ENCODE measurements around the gene RPRD2. TPM values are rescaled to one million over a fixed set of nuclear protein-coding genes. Genes with fewer than 3 reads are reported as not detected.

RPRD2 gene
- total RNA-seq, 4 donors from 2014 or later: 18.2 to 23.1 (median 21.1) TPM

DNA sequence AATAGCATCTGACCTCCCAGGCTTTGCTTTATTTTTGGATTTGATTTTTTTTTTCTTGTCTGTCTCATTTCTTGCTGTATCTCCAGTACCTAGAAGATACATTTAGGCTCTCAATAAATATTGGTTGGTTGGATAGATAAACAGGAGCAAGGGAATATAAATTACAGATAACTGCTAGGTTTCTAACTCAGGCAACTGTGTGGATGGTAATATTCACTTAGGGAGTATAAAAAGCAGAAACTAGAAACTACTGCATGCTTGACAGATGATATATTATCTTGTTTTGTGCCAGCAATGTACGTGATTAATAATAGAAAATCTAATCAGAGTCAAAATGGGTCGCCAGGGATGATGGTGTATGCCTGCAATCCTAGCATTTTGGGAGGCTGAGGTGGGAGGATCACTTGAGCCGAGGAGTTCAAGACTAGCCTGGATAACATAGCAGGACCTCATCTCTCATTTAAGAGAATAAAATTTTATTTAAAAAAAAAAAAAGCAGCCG lies 92.2 kb downstream of the RPRD2 start:
- TF ChIP-seq POLR2A (IDR thresholded peaks at IDR 0.05): no peak
- TF ChIP-seq, protein P1, sequence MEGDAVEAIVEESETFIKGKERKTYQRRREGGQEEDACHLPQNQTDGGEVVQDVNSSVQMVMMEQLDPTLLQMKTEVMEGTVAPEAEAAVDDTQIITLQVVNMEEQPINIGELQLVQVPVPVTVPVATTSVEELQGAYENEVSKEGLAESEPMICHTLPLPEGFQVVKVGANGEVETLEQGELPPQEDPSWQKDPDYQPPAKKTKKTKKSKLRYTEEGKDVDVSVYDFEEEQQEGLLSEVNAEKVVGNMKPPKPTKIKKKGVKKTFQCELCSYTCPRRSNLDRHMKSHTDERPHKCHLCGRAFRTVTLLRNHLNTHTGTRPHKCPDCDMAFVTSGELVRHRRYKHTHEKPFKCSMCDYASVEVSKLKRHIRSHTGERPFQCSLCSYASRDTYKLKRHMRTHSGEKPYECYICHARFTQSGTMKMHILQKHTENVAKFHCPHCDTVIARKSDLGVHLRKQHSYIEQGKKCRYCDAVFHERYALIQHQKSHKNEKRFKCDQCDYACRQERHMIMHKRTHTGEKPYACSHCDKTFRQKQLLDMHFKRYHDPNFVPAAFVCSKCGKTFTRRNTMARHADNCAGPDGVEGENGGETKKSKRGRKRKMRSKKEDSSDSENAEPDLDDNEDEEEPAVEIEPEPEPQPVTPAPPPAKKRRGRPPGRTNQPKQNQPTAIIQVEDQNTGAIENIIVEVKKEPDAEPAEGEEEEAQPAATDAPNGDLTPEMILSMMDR (IDR thresholded peaks at IDR 0.05): no peak
- intact Hi-C loops (cut with DNase I; ENCODE audit: low total_unique reads): no loop called here
- no peak for DNase-seq (ENCODE audit: low spot score in 2 of 2)
- H3K4me3 ChIP-seq (ENCODE audit: low read depth, poor library complexity, severe bottlenecking): no peak overlapping the region
- WGBS, 2 donors: 74 to 83% methylated on average over 4 of the region's 4 CpGs

GRCh38 chr1:150464422-150464826 lies 100.5 kb downstream of the RPRD2 start:
- intact Hi-C loops (cut with DNase I; ENCODE audit: low total_unique reads): no loop called here
- no peak overlapping the region for H3K4me3 ChIP-seq (ENCODE audit: low read depth, poor library complexity, severe bottlenecking)
- DNase-seq (ENCODE audit: low spot score in 2 of 2): peak in 1 of 2 donors; percentile 85
- 36 to 41% methylated on average over 4 of the region's 4 CpGs for WGBS, 2 donors
- TF ChIP-seq POLR2A (IDR thresholded peaks at IDR 0.05): no peak
- TF ChIP-seq, protein P1 (IDR thresholded peaks at IDR 0.05): no peak

DNA sequence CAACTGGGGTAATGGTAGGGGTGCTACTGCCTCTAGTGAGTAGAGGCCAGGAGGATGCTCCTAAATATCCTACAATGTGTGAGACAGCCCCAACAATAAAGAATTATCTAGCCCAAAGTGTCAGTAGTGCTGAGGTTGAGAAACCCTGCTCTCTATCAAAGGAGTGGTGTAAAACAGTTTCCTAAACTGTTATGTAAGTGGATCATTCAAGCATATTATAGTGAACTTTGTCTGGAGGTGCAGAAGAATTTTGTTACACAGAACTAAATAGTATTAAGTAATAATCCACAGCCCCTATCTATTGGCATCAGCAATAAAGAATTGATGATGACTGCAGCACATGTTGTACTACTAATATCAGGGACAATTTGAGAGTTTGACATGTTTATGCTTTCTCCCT lies 103.0 kb downstream of the RPRD2 start:
- TF ChIP-seq, protein P1 (IDR thresholded peaks at IDR 0.05): no peak
- TF ChIP-seq POLR2A (IDR thresholded peaks at IDR 0.05): no peak
- no peak for DNase-seq (ENCODE audit: low spot score in 2 of 2)
- H3K4me3 ChIP-seq (ENCODE audit: low read depth, poor library complexity, severe bottlenecking): no peak overlapping the region
- intact Hi-C loops (cut with DNase I; ENCODE audit: low total_unique reads): no loop called here

DNA sequence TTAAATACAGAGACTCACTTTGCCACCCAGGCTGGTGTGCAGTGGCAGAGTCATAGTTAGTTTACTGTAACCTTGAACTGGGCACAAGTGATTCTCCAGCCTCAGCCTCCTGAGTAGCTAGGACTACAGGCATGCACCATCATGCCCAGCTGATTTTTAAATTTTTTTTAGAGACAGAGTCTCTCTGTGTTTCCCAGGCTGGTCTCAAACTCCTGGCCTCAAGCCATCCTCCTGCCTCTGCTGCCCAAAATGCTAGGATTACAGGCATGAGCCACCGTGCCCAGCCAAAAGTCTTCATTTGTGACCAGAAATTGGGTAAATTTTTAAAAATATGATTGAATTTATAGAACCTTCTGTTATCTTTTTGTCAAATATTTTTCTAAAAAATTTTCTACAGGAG lies 105.3 kb downstream of the RPRD2 start:
- intact Hi-C loops (cut with DNase I; ENCODE audit: low total_unique reads): no loop called here
- no peak for TF ChIP-seq POLR2A (IDR thresholded peaks at IDR 0.05)
- TF ChIP-seq, protein P1 (IDR thresholded peaks at IDR 0.05): no peak
- peak in 1 of 2 donors; percentile 77 for DNase-seq (ENCODE audit: low spot score in 2 of 2)
- no peak overlapping the region for H3K4me3 ChIP-seq (ENCODE audit: low read depth, poor library complexity, severe bottlenecking)
- 59 to 60% methylated on average over 1 of the region's 1 CpG for WGBS, 2 donors

- no peak overlapping the region for H3K4me3 ChIP-seq (ENCODE audit: low read depth, poor library complexity, severe bottlenecking)
- intact Hi-C loops (cut with DNase I; ENCODE audit: low total_unique reads): no loop called here
- TF ChIP-seq POLR2A (IDR thresholded peaks at IDR 0.05): no peak
- TF ChIP-seq, protein P1 (IDR thresholded peaks at IDR 0.05): no peak
- 91 to 93% methylated on average over 10 of the region's 10 CpGs for WGBS, 2 donors
- peak in 1 of 2 donors; percentile 56 for DNase-seq (ENCODE audit: low spot score in 2 of 2)
Measured at GRCh38 chr1:150472601-150473200, 108.8 kb downstream of the RPRD2 start.

GRCh38 chr1:150473659-150474058 lies 109.7 kb downstream of the RPRD2 start:
- intact Hi-C loops (cut with DNase I; ENCODE audit: low total_unique reads): no loop called here
- no peak for TF ChIP-seq POLR2A (IDR thresholded peaks at IDR 0.05)
- DNase-seq (ENCODE audit: low spot score in 2 of 2): peak in 1 of 2 donors; percentile 18
- no peak overlapping the region for H3K4me3 ChIP-seq (ENCODE audit: low read depth, poor library complexity, severe bottlenecking)
- 69 to 83% methylated on average over 4 of the region's 4 CpGs for WGBS, 2 donors

Measured in lower leg skin (tissue), 4 donors.